ENCODE results near the gene DOCK7. TPM values are rescaled to one million over a fixed set of nuclear protein-coding genes. Genes with fewer than 3 reads are reported as not detected.

Gene DOCK7
- total and polyA plus RNA-seq, 7 donors, result 3.1 to 12.9 (median 7.0) TPM

GRCh38 chr1:62643283-62643682 is 44.9 kb downstream of the DOCK7 start:
- H3K4me1 ChIP-seq, result no peaks in the 10 kb centered on the region
- TF ChIP-seq, protein P1, sequence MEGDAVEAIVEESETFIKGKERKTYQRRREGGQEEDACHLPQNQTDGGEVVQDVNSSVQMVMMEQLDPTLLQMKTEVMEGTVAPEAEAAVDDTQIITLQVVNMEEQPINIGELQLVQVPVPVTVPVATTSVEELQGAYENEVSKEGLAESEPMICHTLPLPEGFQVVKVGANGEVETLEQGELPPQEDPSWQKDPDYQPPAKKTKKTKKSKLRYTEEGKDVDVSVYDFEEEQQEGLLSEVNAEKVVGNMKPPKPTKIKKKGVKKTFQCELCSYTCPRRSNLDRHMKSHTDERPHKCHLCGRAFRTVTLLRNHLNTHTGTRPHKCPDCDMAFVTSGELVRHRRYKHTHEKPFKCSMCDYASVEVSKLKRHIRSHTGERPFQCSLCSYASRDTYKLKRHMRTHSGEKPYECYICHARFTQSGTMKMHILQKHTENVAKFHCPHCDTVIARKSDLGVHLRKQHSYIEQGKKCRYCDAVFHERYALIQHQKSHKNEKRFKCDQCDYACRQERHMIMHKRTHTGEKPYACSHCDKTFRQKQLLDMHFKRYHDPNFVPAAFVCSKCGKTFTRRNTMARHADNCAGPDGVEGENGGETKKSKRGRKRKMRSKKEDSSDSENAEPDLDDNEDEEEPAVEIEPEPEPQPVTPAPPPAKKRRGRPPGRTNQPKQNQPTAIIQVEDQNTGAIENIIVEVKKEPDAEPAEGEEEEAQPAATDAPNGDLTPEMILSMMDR (IDR thresholded peaks at IDR 0.05), result no peak
- 98 to 100% (median 100%) methylated on average over 1 of the region's 1 CpG for WGBS, 3 donors
- H3K27ac ChIP-seq, result no peak overlapping the region
- no peak overlapping the region for H3K4me3 ChIP-seq
- no peak for DNase-seq
- intact Hi-C loops (cut with DNase I), result no loop called here
- H3K9me3 ChIP-seq, result no peaks in the 10 kb centered on the region
- H3K27me3 ChIP-seq (ENCODE audit: insufficient read depth in 3 of 3, low read length in 2 of 3), result no peaks in the 10 kb centered on the region
- H3K36me3 ChIP-seq (ENCODE audit: insufficient read depth in 1 of 2, low read depth in 1 of 2), result peaks cover 2 to 44% of the 10 kb centered on the region in 2 donors
- ATAC-seq, result no peak

GRCh38 chr1:62637392-62638105 is 50.6 kb downstream of the DOCK7 start:
- 95 to 98% (median 95%) methylated on average over 6 of the region's 6 CpGs for WGBS, 3 donors
- Histone ChIP-seq H3K27me3 (ENCODE audit: insufficient read depth in 3 of 3, low read length in 2 of 3) (no peaks in the 10 kb centered on the region), H3K4me3 (no peak overlapping the region), H3K27ac (no peak overlapping the region), H3K9me3 (no peaks in the 10 kb centered on the region), H3K36me3 (ENCODE audit: insufficient read depth in 1 of 2, low read depth in 1 of 2) (peaks cover 0 to 36% of the 10 kb centered on the region in 2 donors), H3K4me1 (no peaks in the 10 kb centered on the region)
- TF ChIP-seq, protein P1 (IDR thresholded peaks at IDR 0.05), result no peak
- DNase-seq, result no peak
- intact Hi-C loops (cut with DNase I), result no loop called here
- no peak for ATAC-seq

GRCh38 chr1:62628506-62628905 is 59.7 kb downstream of the DOCK7 start:
- no peaks in the 10 kb centered on the region for H3K4me1 ChIP-seq
- no peak for DNase-seq
- no peak overlapping the region for H3K27ac ChIP-seq
- H3K4me3 ChIP-seq, result no peak overlapping the region
- H3K27me3 ChIP-seq (ENCODE audit: insufficient read depth in 3 of 3, low read length in 2 of 3), result no peaks in the 10 kb centered on the region
- TF ChIP-seq, protein P1 (IDR thresholded peaks at IDR 0.05), result no peak
- H3K36me3 ChIP-seq (ENCODE audit: insufficient read depth in 1 of 2, low read depth in 1 of 2), result peaks cover 0 to 35% of the 10 kb centered on the region in 2 donors
- ATAC-seq, result no peak
- intact Hi-C loops (cut with DNase I), result no loop called here
- no peaks in the 10 kb centered on the region for H3K9me3 ChIP-seq
- WGBS, 3 donors, result 91 to 94% (median 92%) methylated on average over 1 of the region's 1 CpG

GRCh38 chr1:62625415-62625814 is 62.8 kb downstream of the DOCK7 start:
- TF ChIP-seq, protein P1 (IDR thresholded peaks at IDR 0.05), result no peak
- intact Hi-C loops (cut with DNase I), result no loop called here
- 90 to 95% (median 95%) methylated on average over 1 of the region's 1 CpG for WGBS, 3 donors

GRCh38 chr1:62621907-62622306 is 66.3 kb downstream of the DOCK7 start:
- DNase-seq, result peak in 1 of 2 donors; percentile 20
- Histone ChIP-seq H3K36me3 (ENCODE audit: insufficient read depth in 1 of 2, low read depth in 1 of 2) (peaks cover 0 to 24% of the 10 kb centered on the region in 2 donors), H3K4me3 (no peak overlapping the region), H3K27me3 (ENCODE audit: insufficient read depth in 3 of 3, low read length in 2 of 3) (no peaks in the 10 kb centered on the region), H3K4me1 (no peaks in the 10 kb centered on the region), H3K9me3 (no peaks in the 10 kb centered on the region), H3K27ac (no peak overlapping the region)
- ATAC-seq, result peak; percentile 79 to 91 (median 80)
- TF ChIP-seq, protein P1 (IDR thresholded peaks at IDR 0.05), result no peak
- 93 to 100% (median 98%) methylated on average over 1 of the region's 1 CpG for WGBS, 3 donors
- intact Hi-C loops (cut with DNase I), result no loop called here

More at GRCh38 chr1:62625415-62625814, 62.8 kb downstream of the DOCK7 start:
- Histone ChIP-seq H3K9me3 (no peaks in the 10 kb centered on the region), H3K27me3 (ENCODE audit: insufficient read depth in 3 of 3, low read length in 2 of 3) (no peaks in the 10 kb centered on the region), H3K36me3 (ENCODE audit: insufficient read depth in 1 of 2, low read depth in 1 of 2) (peaks cover 0 to 6% of the 10 kb centered on the region in 2 donors), H3K4me3 (no peak overlapping the region), H3K4me1 (no peaks in the 10 kb centered on the region), H3K27ac (no peak overlapping the region)
- DNase-seq, result no peak
- ATAC-seq, result no peak
